ENCODE results near the gene DCC.

DNA sequence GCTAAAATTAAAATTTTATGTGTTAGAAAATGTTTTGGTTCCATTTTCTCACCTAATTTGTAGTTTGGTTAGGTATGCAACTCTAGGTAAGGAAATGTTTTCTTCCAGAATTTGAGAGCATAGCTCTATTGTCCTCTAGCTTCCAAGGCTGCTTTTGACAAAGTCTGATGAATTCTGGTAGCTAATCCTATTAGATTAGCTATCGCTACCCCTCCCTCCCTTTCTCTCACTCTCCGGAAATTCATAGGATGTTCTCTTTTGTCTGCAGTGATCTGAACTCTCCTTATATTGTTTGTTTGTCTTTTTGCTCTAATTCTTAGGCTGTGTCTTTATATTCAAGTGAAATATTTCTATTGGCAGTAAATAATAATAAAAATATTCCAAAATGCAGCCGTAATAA lies 382.9 kb downstream of the DCC start:
- TF ChIP-seq, protein P1, sequence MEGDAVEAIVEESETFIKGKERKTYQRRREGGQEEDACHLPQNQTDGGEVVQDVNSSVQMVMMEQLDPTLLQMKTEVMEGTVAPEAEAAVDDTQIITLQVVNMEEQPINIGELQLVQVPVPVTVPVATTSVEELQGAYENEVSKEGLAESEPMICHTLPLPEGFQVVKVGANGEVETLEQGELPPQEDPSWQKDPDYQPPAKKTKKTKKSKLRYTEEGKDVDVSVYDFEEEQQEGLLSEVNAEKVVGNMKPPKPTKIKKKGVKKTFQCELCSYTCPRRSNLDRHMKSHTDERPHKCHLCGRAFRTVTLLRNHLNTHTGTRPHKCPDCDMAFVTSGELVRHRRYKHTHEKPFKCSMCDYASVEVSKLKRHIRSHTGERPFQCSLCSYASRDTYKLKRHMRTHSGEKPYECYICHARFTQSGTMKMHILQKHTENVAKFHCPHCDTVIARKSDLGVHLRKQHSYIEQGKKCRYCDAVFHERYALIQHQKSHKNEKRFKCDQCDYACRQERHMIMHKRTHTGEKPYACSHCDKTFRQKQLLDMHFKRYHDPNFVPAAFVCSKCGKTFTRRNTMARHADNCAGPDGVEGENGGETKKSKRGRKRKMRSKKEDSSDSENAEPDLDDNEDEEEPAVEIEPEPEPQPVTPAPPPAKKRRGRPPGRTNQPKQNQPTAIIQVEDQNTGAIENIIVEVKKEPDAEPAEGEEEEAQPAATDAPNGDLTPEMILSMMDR (IDR thresholded peaks at IDR 0.05), result no peak
- TF ChIP-seq POLR2A (IDR thresholded peaks at IDR 0.05), result no peak
